Thymus (tissue), 11 donors: ENCODE data around the gene LRRC47. TPM values are rescaled to one million over a fixed set of nuclear protein-coding genes. Genes with fewer than 3 reads are reported as not detected.

Experiments used
- DNase-seq, 9 donors: peaks; one replicate each; pipeline ENCODE4 v3.0.0-alpha.2; 2013; ENCODE audit warnings: low spot score in 9 of 9, low read depth in 6 of 9, missing footprints in 1 of 9
- H3K27ac ChIP-seq, 2 donors: one replicate each; pipeline ENCODE4 v1.5.1; 2013; ENCODE audit warnings: control low read depth in 1 of 2, low read depth in 1 of 2, low read length in 1 of 2, mild to moderate bottlenecking in 1 of 2, moderate library complexity in 1 of 2
- H3K27me3 ChIP-seq, 2 donors: one replicate each; pipeline ENCODE4 v1.5.1; 2013; ENCODE audit warnings: low read length in 1 of 2; ENCODE audit not compliant: control insufficient read depth in 2 of 2, insufficient read depth in 1 of 2
- H3K36me3 ChIP-seq, 2 donors: one replicate each; pipeline ENCODE4 v1.5.1; 2013; ENCODE audit warnings: low read length in 1 of 2, mild to moderate bottlenecking in 1 of 2, moderate library complexity in 1 of 2; ENCODE audit not compliant: control insufficient read depth in 2 of 2, insufficient read depth in 2 of 2
- H3K4me1 ChIP-seq, 2 donors: one replicate each; pipeline ENCODE4 v1.5.1; 2013; ENCODE audit warnings: low read length in 2 of 2; ENCODE audit not compliant: control insufficient read depth in 2 of 2, insufficient read depth in 2 of 2
- H3K4me3 ChIP-seq, 2 donors: one replicate each; pipeline ENCODE4 v1.5.1; 2013; ENCODE audit warnings: low read length in 2 of 2, control low read depth in 1 of 2, mild to moderate bottlenecking in 1 of 2
- H3K9me3 ChIP-seq, 2 donors: one replicate each; pipeline ENCODE4 v1.5.1; 2013; ENCODE audit warnings: low read length in 1 of 2, mild to moderate bottlenecking in 1 of 2; ENCODE audit not compliant: control insufficient read depth in 2 of 2, insufficient read depth in 1 of 2
- WGBS: extraction: QIAGEN DNeasy Blood & Tissue Kit; methylation state at CpG from one replicate; pipeline ENCODE4 v1.1.7; 2013; 5-methylcytosine and 5-hydroxymethylcytosine counted together
- polyA plus RNA-seq: library from polyadenylated mRNA; stranded (reverse); fragments of 200-250 nt; gene quantifications from one replicate; pipeline ENCODE4 v1.2.3, GENCODE V29; 2013
- total RNA-seq: library from RNA; stranded (reverse); fragments of 120-200 nt; gene quantifications from one replicate; pipeline ENCODE4 v1.2.4, GENCODE V29; 2013
- donor health status: healthy.

Gene LRRC47
- total and polyA plus RNA-seq, 2 donors, result 20.6 to 30.6 TPM

DNA sequence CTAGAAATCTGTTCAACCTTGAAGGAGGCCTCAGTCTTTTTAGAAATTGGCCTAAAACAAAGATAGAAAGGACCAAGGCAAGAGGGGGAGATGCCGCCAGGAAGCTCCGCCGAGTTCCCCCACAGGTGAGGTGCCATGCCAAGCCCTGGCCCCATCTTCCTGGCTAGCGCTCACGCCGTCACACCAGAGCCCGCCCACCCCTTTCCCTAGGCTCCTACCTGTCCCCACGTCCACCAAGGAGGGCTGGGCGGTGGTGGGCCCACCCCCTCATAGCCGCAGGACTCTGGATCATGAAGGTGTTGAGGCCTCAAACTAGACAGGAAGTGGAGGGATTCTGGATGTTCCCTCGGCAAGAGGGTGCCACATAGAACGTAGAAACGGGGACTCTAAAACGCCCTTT, 59.6 kb downstream of the LRRC47 start:
- Histone ChIP-seq H3K36me3 (peaks cover 8 to 27% of the 10 kb centered on the region in 2 donors), H3K4me3 (no peak overlapping the region), H3K9me3 (no peaks in the 10 kb centered on the region), H3K27ac (peak overlapping the region; percentile 0 to 86), H3K27me3 (peaks cover 0 to 15% of the 10 kb centered on the region in 2 donors), H3K4me1 (peaks cover 0 to 5% of the 10 kb centered on the region in 2 donors)
- DNase-seq, result no peak
- WGBS, result 90% methylated on average over 14 of the region's 14 CpGs

DNA sequence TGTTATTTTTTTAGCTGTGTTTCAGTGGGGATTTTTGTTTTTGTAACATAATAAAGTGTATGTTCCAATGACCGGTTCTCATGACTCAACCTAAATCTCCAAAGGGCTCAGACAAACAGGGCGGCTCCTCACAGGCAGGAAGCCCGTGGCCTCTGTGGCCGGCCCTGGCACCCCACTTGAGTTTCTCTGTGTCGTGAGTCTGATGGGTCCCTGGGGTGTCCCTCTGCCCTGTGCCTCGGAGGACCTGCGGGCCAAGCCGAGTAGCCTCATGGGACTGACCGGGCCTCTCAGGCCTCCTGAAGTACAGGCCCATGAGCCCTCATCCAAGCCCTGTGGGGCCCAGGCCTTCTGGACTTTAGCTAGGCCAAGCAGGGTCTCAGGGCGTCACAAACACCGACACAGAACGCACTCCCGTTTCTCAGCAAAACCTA, 60.2 kb downstream of the LRRC47 start:
- 93% methylated on average over 13 of the region's 13 CpGs for WGBS
- Histone ChIP-seq H3K4me3 (no peak overlapping the region), H3K9me3 (no peaks in the 10 kb centered on the region), H3K27me3 (peaks cover 0 to 17% of the 10 kb centered on the region in 2 donors), H3K27ac (peak overlapping the region; percentile 72 to 86), H3K4me1 (peaks cover 0 to 5% of the 10 kb centered on the region in 2 donors), H3K36me3 (peaks cover 8 to 23% of the 10 kb centered on the region in 2 donors)
- no peak for DNase-seq

- Histone ChIP-seq H3K4me3 (no peak overlapping the region), H3K27me3 (peaks cover 0 to 17% of the 10 kb centered on the region in 2 donors), H3K27ac (peak overlapping the region in 1 of 2 donors; percentile 44), H3K36me3 (peaks cover 8 to 23% of the 10 kb centered on the region in 2 donors), H3K9me3 (no peaks in the 10 kb centered on the region), H3K4me1 (peaks cover 0 to 5% of the 10 kb centered on the region in 2 donors)
- WGBS, result 95% methylated on average over 13 of the region's 13 CpGs
- peak in 1 of 9 donors; percentile 22 for DNase-seq
Observed at GRCh38 chr1:3735688-3736087, 60.6 kb downstream of the LRRC47 start.

- no peak for DNase-seq
- H3K36me3 ChIP-seq, result peaks cover 8 to 18% of the 10 kb centered on the region in 2 donors
- H3K4me3 ChIP-seq, result no peak overlapping the region
- peaks cover 0 to 5% of the 10 kb centered on the region in 2 donors for H3K4me1 ChIP-seq
- 95% methylated on average over 12 of the region's 12 CpGs for WGBS
- H3K27ac ChIP-seq, result peak overlapping the region in 1 of 2 donors; percentile 44
- H3K27me3 ChIP-seq, result peaks cover 0 to 17% of the 10 kb centered on the region in 2 donors
- no peaks in the 10 kb centered on the region for H3K9me3 ChIP-seq
Observed at GRCh38 chr1:3735027-3735681, 61.1 kb downstream of the LRRC47 start.

GRCh38 chr1:3734602-3735001, 61.7 kb downstream of the LRRC47 start:
- peaks cover 5 to 15% of the 10 kb centered on the region in 2 donors for H3K36me3 ChIP-seq
- no peaks in the 10 kb centered on the region for H3K9me3 ChIP-seq
- no peak overlapping the region for H3K4me3 ChIP-seq
- no peak for DNase-seq
- no peak overlapping the region for H3K27ac ChIP-seq
- 99% methylated on average over 16 of the region's 16 CpGs for WGBS
- peaks cover 0 to 19% of the 10 kb centered on the region in 2 donors for H3K27me3 ChIP-seq
- peaks cover 0 to 5% of the 10 kb centered on the region in 2 donors for H3K4me1 ChIP-seq

DNA sequence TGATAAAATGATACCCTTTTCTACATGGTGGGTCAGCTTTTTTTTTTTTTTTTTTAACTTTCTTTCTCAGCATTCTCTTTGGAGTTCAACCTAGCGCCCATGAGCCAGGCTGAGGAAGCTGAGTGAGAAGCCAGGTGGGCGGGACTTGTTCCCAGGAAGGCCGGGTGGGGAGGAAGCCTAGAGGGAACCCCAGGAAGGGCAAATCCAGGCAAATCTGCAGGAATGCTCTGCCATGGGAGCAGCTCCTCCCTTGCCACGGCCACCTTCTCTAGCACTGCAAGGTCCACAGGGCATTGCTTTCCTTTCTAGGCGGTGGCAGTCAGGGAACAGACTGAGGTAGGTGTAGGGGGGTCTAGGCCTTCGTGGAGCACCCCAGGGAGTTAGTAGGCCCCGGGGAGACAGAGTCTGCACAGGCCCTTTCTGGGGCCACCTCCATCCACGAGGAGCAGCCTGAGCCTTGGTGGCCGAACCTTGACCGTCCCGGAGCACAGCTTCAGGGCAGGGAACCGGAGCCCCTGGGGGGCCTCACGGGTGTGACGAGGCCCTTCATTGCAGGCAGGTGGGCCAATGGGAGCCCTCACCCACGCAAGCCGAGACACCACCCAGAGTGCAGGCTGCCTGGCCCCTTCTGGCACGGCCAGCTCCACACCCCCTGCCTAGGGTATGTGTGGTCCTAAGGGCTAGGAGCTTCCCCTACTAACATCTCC, 62.3 kb downstream of the LRRC47 start:
- 92% methylated on average over 17 of the region's 17 CpGs for WGBS
- peaks cover 0 to 19% of the 10 kb centered on the region in 2 donors for H3K27me3 ChIP-seq

GRCh38 chr1:3733094-3733882, 63.0 kb downstream of the LRRC47 start:
- no peaks in the 10 kb centered on the region for H3K9me3 ChIP-seq
- no peak for DNase-seq
- peak overlapping the region in 1 of 2 donors; percentile 12 for H3K27ac ChIP-seq
- no peak overlapping the region for H3K4me3 ChIP-seq
- 89% methylated on average over 29 of the region's 29 CpGs for WGBS
- H3K27me3 ChIP-seq, result peaks cover 0 to 19% of the 10 kb centered on the region in 2 donors
- peaks cover 0 to 5% of the 10 kb centered on the region in 2 donors for H3K4me1 ChIP-seq
- H3K36me3 ChIP-seq, result peaks cover 0 to 11% of the 10 kb centered on the region in 2 donors

More for the DNA sequence above, 62.3 kb downstream of the LRRC47 start:
- H3K4me3 ChIP-seq, result no peak overlapping the region
- H3K27ac ChIP-seq, result peak overlapping the region in 1 of 2 donors; percentile 5
- no peak for DNase-seq
- H3K4me1 ChIP-seq, result peaks cover 0 to 5% of the 10 kb centered on the region in 2 donors
- no peaks in the 10 kb centered on the region for H3K9me3 ChIP-seq
- peaks cover 5 to 15% of the 10 kb centered on the region in 2 donors for H3K36me3 ChIP-seq

- Histone ChIP-seq H3K9me3 (no peaks in the 10 kb centered on the region), H3K36me3 (peaks cover 0 to 8% of the 10 kb centered on the region in 2 donors), H3K4me3 (no peak overlapping the region), H3K27me3 (peaks cover 0 to 23% of the 10 kb centered on the region in 2 donors), H3K27ac (no peak overlapping the region), H3K4me1 (peaks cover 0 to 5% of the 10 kb centered on the region in 2 donors)
- DNase-seq, result no peak
- WGBS, result 47% methylated on average over 37 of the region's 37 CpGs
Observed at GRCh38 chr1:3732434-3733093, 63.7 kb downstream of the LRRC47 start.
